HL-60/S4 (cell line): ENCODE results near the gene MAGOH.

Source experiments
- in situ Hi-C: fragments of 300-500 bp; cut with MboI; formaldehyde crosslinking; loops from 2 replicates; pipeline ENCODE4 v1.14.3; 2022; ENCODE audit warnings: low sequenced_read_pairs

MAGOH gene

DNA sequence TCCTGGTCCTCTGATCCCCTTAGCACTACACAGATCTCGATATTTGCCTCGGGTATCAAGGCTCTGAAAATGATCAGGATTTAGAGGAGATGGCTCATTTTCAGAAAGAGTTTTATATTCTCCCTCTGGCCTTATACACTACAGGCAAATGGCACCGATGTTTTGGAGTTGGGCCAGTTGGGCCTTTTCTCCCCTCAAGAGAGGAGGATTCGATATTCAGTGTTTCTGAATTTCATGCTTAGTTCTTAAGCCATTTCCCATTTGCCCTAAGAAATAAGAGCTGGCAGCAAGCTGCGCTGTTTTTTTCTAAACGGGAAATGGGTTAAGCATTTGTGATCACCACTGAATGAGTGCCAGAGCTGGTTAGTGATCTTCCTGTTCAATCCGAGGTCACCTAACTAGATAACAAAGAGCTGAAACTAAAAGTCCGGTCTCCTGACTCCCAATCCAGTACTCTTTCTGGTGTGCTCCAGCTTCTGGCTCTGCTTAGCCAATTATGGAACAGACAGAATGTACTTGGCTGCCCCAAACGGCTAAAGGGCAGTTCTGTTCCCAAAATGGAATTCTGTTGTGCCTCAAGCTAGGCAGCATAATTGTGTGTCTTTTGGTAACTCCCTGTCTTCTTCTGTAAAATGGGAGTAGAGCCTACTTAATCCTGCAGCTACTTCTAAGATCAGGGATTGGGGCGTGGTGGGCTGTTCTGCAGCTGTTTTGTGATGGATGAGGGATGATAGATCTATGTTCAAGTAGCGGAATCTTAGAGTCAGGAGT lies 42.9 kb downstream of the MAGOH start:
- in situ Hi-C loops: loop anchor here (25.0 kb wide), 1 partner anchor 283 kb away; the partner anchor contains the start of gene ECHDC2

DNA sequence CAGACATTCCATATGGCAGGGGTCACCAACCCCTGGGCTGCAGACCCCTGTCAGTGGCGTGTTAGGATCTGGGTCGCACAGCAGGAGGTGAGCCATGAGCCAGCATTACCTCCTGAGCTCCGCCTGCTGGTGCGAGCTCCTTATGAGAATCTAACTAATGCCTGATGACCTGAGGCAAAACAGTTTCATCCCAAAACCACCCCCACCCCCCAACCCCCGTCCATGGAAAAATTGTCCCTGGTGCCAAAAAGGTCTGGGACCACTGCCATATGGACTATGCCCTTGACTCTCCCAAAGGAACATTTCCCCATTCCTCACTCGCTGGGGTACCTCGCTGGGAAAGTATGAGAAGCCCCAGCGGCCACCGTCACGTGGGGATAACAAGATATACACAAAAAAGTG lies 48.1 kb downstream of the MAGOH start:
- in situ Hi-C loops: loop anchor here (25.0 kb wide), 1 partner anchor 278 kb away; the partner anchor contains the start of gene ECHDC2

DNA sequence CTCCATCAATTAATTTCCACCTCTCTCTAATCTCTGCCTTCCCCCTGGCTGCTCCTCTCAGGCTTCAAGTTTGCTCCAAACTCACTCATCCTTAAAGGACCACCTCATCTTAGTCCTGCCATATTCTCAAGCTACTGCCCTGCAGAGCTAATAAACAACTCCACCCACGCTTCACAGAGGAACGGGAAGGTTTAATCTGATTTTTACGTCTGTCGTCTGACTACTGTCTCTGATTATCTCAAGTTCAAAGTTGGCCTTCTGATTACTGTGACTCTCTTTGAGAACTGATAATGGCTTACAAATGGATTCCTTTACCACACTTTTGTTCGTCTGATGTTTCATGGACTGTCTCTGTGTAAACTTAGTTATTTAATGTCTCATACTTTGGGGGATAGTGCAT lies 49.3 kb downstream of the MAGOH start:
- in situ Hi-C loops: loop anchor here (10.0 to 25.0 kb wide), 2 partner anchors 277 to 484 kb away; partner anchors contain the start of gene ECHDC2

DNA sequence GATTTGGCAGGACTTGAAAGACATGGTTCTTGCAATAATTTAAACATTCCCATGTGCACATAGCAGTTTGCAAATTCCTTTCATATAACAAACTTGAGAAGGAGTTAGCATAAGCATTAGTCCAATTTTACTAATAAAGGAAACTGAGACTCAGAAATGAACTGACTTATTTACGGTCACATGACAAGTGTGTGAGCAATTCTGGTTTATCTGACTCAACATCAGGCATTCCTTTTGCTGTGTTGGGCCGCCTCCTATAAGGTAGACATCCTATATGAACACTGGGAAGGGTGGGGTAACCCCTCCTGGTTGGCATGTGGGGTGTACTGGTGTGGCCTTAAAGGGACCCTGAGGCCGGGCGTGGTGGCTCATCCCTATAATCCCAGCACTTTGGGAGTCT lies 50.2 kb downstream of the MAGOH start:
- in situ Hi-C loops: loop anchor here (10.0 to 25.0 kb wide), 2 partner anchors 276 to 483 kb away; partner anchors contain the start of gene ECHDC2

DNA sequence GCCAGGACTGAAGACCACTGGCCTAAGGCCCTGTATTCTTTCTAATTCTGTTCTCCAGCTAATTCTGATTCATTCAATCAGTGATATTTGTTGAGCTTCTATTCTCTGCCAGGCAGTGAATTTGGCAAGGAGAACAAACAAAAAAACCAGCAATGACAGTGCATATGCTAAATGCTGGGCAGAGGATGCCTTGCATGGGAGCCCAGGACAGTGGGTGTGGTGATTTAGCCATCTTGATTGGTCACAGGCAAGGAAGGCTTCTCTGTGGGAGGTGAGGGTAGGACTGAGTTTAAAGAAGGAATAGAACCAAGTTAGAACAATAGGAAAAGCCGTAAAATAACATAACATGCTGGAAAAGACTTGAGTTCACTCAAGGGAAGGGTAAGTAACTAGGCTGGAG lies 50.9 kb downstream of the MAGOH start:
- in situ Hi-C loops: loop anchor here (10.0 to 25.0 kb wide), 2 partner anchors 275 to 483 kb away; partner anchors contain the start of gene ECHDC2

DNA sequence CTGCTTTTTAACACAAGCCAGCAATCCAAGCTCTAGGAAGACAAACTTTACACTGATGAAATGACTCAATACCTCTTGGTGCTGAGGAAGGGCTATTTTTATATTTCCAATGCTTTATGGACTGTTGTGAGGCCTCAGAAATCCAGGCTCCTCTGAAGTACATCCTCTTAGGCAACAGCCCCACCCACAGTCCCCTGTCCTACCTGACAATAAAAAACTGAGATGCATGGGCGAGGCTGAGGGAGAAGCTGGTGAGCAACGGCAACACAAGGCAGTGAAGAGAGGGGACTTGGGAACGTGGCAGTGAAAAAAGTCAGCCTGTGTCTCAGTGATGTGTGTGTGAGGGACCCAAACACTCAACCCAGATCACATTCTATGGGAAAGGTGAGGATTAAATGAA lies 51.8 kb downstream of the MAGOH start:
- in situ Hi-C loops: loop anchor here (10.0 to 25.0 kb wide), 2 partner anchors 274 to 482 kb away; partner anchors contain the start of gene ECHDC2

DNA sequence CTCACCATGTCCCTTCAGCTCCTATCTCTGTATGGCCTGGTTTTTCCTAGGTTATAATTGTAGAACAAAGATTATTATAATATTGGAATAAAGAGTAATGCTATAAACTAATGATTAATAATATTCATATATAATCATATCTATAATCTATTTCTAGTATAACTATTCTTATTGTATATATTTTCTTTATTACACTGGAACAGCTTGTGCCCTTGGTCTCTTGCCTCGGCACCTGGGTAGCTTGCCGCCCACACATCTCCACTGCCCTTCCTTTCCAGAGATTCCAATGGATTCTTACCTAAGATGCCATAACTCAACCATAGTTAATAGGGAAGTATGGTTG lies 52.4 kb downstream of the MAGOH start:
- in situ Hi-C loops: loop anchor here (10.0 to 25.0 kb wide), 2 partner anchors 274 to 481 kb away; partner anchors contain the start of gene ECHDC2

DNA sequence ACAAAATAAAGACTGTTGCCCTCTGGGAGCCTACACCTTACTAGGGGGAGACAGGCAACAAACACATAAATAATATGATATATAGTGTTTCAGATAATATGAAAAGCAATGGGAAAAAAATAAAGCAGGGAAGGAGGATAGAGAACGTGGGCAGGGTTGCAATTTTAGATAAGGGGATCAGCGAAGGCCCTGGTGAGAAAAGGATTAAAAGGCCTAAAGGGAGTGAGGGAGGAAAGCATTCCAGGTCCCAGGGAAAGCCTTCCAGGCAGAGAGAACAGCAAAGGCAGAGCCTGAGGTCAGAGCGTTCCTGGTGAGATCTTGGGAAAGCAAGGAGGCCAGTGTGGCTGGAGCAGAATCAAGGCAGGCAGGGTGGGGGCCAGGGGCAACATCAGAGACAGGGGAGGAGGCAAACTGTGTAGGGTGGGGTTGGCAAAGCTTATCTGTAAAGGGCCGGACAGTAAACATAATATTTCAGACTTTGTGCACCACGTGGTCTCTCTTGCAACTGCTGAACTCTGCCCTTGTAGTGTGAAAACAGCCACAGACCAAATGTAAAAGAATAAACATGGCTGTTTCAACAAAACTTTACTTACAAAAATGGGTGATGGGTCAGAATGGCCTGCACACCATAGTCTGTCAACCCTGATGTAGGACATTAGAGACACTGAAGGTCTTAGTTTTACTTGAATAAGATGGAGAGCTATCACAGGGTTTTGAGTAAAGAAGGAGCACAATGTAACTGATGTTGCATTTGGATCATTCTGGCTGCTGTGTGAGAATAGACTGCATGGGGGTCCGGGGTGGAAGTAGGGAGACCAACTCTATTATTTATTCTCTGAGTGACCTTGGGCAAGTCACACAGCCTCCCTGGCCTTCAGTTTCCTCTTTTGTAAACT lies 55.0 kb downstream of the MAGOH start:
- in situ Hi-C loops: loop anchor here (10.0 to 25.0 kb wide), 2 partner anchors 271 to 479 kb away; partner anchors contain the start of gene ECHDC2

DNA sequence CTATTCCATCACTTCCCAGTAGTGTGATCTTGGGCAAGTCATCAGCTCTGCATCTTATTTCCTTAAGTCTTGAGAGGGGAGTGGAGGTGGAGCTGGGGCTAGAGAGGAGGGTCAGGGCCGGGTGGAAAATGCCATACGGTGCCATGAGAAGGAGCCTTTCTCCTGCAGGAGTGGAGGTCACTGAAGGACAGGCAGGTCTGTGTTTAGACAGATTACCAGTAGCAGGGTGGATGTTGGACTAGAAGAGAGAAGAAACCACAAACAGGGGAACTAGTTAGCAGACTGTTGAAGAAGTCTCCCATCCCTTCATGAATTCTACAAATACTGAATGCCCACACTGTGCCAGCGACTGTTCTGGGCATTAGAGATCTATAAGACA lies 55.6 kb downstream of the MAGOH start:
- in situ Hi-C loops: loop anchor here (10.0 to 25.0 kb wide), 2 partner anchors 270 to 478 kb away; partner anchors contain the start of gene ECHDC2

DNA sequence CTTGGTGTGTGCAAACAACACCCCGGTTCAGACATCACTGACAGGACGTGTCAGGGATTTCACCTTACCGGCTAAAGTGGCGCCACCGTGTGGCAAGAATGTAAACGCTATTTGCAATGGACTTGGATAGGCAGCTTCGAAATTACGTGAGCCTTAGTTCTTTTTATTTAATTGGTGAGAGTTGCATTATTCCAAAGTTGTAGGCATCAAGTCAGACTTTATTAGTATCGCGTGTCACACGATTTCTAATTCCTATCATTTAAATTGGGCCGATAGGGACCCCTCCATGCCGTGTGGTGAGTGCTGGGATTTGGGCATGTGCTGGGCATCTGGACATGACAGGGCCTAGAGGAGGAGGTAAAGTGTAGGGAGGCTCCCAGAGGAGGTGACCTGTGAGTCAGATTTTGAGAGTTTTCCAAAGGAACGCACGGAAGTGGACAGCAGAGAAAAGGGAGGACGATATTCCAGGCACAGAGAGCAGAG lies 56.2 kb downstream of the MAGOH start:
- in situ Hi-C loops: loop anchor here (10.0 to 25.0 kb wide), 2 partner anchors 270 to 477 kb away; partner anchors contain the start of gene ECHDC2

DNA sequence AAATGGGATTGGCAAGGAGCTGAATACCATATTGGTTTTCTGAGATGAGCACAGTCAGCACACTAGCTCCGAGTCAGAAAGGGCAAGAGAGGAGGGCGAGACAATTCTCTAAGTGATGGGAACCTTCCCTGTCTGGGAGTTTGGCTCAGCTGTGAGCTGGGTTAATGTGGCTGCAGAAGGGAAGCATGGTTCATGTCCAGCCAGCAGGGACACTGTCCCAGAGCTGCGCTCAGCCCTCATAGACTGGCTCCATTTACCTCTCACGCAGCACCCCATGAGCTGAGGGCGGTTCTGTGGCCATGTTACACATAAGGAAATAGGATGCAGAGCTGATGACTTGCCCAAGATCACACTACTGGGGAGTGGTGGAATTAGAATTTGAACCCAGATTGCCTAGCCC lies 57.4 kb downstream of the MAGOH start:
- in situ Hi-C loops: loop anchor here (10.0 to 25.0 kb wide), 2 partner anchors 269 to 476 kb away; partner anchors contain the start of gene ECHDC2

DNA sequence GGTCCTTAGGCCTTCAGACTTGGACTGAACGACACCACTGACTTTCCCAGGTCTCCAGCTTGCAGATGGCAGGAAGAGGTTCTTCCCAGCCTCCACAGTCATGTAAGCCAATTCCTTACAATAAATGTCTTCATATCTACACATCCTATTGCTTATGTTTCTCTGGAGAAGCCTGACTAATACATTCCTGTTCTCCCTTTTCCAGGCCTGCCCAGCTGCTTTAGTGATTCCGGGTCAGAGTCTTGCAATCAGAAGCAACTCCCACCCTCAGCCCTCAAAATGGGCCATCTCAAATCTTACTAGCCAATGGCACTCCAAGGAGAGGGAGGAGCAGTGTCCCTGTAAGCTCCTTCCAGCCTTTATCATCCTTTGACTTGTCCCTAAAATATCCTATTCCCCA lies 58.1 kb downstream of the MAGOH start:
- in situ Hi-C loops: loop anchor here (10.0 to 25.0 kb wide), 2 partner anchors 268 to 475 kb away; partner anchors contain the start of gene ECHDC2
